ENCODE measurements around the gene CSK.
A peak's percentile ranks its signal among the peaks of the same experiment; 100 is the strongest.
"Not testable (repeated sequence)": the region's sequence is repeated elsewhere in the genome, so short reads cannot be mapped to it uniquely, and the experiment has no call there.

Gene CSK

DNA sequence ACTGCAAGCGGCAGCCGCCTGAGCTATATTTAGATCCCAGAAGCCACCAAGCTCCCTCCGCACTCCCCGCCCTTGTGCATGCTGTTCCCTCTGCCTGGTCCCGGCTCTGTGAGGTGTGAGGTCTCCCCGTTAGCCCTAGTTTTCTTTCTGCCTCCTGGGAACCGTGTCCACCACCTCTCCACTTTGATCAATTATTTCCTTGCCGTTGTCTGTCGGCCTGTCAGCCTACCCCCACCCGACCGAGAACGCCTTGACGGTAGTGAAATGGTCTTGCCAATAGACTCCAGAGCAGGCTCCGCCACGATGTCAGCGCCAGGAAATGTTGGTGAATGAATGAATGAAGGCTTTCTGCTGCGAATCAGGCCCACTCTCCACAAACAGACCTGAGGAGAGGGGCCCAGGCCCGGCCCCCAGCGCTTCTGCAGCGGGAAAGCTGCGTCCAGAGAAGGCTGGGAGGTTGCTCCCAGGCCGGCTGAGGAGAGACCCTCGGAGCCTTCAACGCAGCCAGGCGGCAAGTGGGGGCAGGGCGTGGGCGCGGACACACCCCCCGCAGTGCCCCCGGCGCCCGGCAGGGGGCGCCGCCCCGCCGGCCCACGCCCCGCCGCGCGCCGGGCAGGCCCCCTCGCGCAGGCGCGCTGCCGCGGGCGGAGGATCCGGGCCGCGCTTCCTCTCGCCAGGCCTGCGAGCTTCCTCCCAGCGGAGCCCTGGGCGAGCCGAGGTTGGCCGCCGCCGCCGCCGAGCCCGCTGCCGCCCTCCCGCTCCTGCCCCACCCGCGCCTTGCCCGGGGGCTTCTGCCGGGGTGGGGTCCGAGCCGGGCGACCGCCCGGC lies at the start of gene CSK:
TSS of gene CSK (plus strand) at position 650 of the 828 bp plus-strand sequence. CDS start 16,218 bp downstream, outside the sequence.
- no peak for DNase-seq (ENCODE audit: low read depth)

DNA sequence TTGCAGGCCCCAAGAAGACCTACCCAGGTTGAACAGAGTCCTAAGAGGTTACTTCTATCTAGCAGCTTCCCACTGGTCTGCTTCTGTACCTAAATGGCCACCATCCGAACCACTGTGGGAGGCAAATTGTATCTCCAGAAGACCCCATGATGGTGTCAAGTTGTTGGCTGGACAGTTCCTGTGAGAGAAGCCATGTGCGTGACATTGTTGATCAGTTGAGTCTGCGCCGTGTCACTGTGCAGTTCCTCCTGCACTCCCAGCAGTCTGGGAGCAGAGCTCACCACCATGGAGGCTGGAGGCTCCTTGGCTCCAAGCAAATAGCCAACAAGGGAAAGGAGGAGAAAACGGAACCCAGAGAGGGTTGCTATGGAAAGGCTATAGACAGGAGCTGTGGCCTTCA lies 49.0 kb upstream of the CSK start:
- no peak for DNase-seq (ENCODE audit: low read depth)

DNA sequence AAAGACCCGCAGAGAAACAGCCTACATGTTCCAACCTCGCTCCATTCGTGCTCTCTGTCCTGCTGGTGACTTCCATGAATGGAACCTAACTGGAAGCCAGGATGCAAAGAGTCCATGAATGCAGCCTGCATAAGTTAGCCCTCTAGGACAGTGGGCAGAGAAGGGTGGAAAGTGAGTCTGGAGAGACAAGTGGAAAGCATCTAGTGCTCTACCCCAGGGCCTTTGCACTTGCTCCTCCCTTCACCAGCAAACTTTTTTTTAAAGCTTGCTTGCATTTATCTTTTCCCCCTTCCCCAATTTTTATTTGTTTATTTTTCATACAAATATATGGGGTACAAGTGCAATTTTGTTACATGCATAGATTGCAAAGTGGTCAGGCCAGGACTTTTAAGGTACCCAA lies 48.6 kb upstream of the CSK start:
- no peak for DNase-seq (ENCODE audit: low read depth)

DNA sequence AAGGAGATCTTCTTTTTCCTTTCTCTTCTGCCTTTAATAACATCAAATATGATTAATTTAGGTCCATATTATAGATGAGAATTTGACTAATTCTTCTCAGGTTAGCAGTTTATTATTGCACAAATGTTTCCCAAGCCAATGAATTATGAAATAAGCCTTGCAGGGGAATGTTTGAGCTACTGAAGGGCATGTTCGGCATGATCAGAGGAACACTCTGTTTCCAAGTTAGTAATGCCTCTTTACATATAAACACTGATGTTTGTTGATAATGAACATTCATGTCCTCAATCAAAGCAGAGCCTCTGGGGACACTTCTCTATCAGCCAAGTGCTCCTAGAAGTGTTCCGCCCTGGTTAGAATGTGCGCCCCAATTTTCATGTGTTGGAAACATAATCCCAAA lies 46.6 kb upstream of the CSK start:
- no peak for DNase-seq (ENCODE audit: low read depth)

DNA sequence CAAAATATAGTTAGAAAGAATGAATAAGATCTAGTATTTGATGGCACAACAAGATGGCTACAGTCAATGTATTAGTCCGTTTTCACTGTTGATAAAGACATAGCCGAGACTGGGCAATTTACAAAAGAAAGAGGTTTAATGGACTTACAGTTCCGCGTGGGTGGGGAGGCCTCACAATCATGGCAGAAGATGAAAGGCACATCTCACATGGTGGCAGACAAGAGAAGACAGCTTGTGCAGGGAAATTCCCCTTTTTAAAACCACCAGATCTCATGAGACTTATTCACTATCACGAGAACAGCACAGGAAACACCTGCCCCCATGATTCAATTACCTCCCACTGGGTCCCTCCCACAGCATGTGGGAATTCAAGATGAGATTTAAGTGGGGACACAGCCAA lies 43.6 kb upstream of the CSK start:
- not testable (repeated sequence) for DNase-seq (ENCODE audit: low read depth)

DNA sequence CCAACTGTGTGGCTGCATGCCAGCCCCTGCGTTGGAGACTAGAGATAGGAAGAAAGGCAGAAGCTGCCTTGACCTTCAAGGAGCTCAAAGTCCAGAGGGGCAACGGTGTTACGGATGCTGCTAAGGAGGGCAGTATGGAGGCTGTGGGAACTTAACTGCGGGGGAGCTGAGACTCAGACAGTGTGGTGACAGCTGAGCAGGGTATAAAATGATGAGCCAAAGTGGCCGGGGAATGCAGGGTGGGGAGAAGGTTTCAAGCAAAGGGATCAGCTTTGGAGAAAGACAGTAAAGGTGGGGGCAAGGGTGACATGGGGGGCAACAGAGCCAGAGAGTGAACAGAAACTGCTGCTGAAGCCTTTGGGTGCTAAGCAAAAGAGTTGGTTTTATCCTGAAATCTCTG lies 39.5 kb upstream of the CSK start:
- no peak for DNase-seq (ENCODE audit: low read depth)

DNA sequence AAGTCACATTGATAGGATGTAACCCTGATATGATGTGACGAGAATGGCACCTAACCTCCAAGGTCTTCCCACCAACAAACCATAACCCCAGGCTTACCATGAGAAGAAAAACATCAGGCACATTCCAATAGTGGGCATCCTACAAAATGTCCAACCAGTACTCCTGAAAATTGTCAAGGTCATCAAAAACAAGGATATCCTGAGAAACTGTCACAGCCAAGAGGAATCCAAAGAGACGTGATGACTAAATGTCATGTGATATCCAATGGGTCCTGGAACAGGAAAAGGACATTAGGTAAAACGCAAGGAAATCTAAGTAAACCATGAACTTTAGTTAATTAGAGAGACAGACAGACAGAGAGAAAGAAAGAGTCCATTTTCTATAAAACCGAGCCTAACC lies 35.5 kb upstream of the CSK start:
- DNase-seq (ENCODE audit: low read depth), result no peak

DNA sequence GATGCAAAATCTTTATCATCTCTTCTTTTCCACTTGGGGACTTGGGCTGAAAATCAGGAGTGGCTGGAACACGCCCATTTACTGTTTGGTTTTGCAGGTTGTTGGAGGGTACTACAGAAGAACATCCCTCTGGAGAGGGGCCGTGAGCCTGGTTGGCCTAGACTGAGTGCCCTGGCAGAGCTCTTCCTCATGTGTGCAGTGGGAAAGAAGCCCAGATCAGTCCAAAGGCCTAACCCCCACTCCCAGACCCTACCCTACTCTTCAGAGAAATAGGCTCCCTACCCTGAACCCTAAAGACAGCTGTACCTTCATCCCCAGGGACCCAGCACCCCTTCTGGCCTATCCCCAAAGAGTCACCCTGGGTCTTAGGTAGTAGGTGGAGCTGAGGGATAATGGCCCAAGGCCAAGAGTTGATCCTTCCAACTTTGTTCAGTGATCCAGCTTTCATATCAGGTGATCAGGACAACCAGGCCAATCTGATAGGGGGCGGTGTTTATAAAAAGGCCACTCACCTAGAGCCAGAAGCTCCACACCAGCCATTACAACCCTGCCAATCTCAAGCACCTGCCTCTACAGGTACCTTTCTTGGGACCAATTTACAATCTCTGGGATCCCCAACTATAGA lies 33.4 kb upstream of the CSK start, which contains the start of gene CYP1A2:
TSS of gene CYP1A2 (plus strand) at position 524 of the 625 bp plus-strand sequence. CDS start 894 bp downstream, outside the sequence.
- DNase-seq (ENCODE audit: low read depth), result no peak

DNA sequence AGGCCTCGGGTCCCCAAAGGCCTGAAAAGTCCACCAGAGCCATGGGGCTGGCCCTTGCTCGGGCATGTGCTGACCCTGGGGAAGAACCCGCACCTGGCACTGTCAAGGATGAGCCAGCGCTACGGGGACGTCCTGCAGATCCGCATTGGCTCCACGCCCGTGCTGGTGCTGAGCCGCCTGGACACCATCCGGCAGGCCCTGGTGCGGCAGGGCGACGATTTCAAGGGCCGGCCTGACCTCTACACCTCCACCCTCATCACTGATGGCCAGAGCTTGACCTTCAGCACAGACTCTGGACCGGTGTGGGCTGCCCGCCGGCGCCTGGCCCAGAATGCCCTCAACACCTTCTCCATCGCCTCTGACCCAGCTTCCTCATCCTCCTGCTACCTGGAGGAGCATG lies 32.0 kb upstream of the CSK start:
- no peak for DNase-seq (ENCODE audit: low read depth)

DNA sequence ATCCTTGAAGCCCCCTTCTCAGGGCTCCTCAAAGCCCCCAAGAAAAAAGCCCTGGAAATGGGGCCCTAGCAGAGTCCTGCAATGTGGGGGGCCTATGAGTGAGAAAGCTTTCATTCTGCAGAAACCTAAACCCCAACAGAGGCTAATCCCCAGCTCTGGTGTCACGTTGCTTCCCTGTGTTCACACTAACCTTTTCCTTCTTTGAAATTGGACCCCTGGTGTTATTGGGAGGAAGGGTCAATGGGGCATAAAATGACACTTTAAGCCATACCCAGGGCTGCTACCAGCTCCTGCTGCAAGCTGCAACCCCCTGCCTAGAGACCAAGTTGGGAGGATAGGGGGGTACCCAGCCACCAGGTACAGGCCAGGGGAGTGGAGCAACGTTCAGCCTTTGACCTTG lies 31.1 kb upstream of the CSK start:
- DNase-seq (ENCODE audit: low read depth), result no peak

DNA sequence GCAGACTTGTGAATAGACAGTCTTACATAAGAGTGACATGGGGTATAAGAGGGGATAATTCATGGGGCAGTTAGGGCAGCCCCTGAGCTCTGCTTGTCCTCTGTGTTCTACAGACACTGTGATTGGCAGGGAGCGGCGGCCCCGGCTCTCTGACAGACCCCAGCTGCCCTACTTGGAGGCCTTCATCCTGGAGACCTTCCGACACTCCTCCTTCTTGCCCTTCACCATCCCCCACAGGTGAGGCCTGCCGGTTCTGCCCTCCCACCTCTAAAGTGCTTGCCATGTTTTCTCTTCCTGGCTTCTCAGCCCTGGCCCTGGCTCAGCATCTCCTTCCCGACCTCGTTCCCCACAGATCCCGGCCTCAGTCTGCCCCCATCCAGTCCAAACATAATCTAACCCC lies 29.9 kb upstream of the CSK start:
- DNase-seq (ENCODE audit: low read depth), result no peak

DNA sequence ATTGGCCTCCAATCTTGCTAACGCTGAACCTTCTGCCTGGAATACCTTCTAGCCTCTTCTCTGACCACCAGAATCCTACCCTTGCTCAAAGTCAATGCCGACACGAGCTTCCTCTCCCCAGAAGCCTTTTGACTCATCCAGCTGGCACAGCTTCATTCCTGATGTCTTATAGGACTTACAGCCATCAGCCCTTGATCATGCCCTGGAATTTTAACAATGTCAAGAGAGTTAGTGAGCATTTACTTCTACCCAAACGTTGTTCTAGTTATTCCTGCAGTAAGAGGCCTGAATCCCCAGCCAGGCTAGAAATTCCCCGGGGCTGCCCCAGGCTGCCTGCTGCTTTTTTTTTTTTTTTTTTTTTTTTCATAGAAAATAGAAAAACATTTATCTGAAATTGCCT lies 29.3 kb upstream of the CSK start:
- peak; percentile 25 for DNase-seq (ENCODE audit: low read depth)

DNA sequence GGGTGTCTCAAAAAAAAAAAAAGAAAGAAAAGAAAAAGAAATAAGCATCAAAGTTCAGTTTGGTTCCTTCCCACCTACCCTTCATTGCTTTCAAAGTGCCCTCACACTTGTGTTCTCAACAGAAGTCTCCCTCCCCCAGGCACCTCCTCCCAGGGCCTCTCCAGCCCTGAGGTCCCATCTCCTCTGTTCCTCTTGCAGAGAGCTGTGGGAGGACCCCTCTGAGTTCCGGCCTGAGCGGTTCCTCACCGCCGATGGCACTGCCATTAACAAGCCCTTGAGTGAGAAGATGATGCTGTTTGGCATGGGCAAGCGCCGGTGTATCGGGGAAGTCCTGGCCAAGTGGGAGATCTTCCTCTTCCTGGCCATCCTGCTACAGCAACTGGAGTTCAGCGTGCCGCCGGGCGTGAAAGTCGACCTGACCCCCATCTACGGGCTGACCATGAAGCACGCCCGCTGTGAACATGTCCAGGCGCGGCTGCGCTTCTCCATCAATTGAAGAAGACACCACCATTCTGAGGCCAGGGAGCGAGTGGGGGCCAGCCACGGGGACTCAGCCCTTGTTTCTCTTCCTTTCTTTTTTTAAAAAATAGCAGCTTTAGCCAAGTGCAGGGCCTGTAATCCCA lies 27.2 kb upstream of the CSK start:
- DNase-seq (ENCODE audit: low read depth), result no peak

DNA sequence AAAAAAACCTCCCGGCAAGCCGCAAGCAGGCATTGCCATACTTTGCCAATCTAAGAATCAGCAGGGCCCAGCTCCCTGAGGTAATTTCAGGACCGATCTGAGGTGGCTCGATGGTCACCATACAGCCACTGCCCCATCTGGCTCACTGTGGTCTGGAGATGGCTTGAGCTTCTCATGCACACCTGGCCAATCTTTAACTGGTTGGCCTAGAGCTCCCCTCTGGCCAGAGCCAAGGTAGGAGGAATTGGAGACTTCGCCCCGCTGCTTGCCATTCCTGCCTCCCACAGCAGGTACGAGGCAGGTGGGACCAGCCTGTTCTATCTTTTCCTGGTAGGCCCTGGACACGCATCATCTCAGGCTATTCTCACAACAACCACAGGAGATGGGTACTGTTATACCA lies 23.1 kb upstream of the CSK start:
- no peak for DNase-seq (ENCODE audit: low read depth)

DNA sequence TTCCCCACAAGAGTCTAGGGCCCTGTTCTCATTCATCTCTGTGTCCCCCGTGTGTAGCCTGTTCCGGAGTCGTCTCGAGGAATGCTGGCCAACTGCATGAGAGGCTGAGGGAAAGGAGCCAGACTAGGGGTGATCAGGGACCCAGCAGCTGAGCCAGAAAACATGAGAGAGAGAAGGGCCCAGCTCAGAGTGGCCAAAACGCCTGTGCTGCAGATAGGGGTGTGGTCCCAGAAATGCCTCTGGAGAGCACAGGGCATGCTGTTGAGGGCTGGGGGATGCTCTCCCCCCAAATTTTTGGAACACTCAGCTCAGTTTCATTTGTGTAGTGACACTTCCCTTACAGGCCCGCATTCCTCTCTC lies 19.1 kb upstream of the CSK start:
- no peak for DNase-seq (ENCODE audit: low read depth)

DNA sequence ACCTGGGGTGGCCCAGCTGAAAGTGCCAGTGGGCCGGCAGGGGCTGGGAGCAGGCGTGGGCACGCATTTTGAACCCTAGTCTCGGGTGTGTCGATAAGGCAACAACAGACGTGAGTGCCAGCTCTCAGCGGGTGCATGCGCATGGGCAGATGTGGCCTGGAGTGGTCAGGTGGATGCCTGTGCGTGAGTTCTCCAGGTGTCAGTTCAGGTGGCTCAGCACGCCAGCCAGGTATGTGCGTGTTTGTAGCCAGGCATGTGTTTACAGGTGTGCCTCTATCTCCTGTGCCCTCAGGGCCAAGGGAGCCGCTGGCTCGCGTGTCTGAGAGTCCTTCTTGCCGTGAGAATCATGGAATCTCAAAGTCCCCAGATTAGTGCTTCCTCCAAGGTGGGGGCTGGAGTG lies 18.5 kb upstream of the CSK start:
- no peak for DNase-seq (ENCODE audit: low read depth)

DNA sequence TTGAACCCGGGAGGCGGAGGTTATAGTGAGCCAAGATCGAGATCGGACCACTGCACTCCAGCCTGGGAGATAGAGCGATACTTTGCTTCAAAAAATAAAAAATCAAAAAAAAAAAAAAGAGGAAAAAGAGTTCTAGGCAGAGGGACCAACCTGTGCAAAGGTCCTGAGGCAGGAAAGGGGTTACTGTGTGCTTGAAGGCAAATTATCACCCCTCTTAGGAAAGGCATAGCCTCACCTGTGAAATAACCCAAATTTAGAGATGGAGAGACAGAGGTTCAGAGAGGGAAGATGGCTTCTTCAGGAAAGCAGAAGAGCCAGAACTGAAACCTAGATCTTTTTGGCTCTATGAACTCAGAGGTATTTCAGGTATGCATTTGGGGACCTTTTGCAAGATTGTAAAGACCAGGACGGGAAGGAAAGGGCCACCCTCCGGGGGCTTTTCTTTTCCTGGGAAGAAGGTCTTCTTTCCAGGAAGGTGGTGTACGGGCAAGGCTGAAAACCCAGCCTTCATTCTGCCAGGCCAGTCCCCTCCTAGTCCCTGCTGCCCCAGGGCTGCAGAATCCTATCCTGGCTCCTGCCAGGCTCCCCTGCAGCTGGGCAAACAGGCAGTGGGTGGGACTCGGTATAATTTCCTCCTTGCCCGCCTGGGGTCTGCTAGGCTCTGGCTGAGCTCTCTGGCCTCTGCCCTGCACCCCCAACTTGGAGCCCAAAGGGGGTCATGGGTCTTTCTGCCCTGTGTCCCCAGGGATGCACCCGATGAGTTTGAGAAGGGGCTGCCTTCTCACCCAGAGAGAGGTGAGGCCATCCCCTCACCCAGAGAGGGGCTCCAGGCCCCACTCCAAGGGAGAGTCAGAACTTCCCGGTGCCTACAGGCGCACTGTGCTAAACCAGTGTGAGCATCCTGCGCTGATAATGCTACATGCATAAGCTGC lies 14.4 kb upstream of the CSK start:
- DNase-seq (ENCODE audit: low read depth), result no peak

DNA sequence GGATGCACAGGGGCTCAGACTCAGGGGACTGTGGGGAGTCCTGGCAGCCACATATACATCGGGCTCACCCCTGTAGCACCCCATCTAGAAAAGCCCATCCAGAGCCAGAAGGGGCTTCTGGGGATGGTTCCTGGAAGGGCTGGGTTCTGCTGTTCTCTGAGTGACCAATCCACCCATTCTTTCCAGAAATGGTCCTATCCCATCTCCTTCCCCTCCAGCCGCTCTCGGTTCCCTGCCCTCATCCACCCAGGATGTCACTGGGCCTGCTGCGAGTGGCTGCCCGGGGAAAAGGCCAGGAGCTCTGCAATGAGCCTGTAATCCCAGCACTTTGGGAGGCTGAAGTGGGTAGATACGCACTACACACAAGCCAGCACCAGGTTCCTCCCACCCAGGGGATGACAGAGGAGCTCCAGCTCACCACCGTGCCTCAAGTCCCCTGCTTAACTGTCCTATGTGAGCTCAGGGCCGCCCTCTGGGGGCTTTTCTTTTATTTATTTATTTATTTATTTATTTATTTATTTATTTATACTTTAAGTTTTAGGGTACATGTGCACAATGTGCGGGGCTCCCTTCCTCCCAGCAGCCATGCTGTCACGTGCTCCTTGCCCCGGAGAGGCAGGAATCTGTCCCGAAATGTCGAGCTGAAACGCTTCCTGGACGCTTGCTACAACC lies 13.6 kb upstream of the CSK start:
- DNase-seq (ENCODE audit: low read depth), result no peak

DNA sequence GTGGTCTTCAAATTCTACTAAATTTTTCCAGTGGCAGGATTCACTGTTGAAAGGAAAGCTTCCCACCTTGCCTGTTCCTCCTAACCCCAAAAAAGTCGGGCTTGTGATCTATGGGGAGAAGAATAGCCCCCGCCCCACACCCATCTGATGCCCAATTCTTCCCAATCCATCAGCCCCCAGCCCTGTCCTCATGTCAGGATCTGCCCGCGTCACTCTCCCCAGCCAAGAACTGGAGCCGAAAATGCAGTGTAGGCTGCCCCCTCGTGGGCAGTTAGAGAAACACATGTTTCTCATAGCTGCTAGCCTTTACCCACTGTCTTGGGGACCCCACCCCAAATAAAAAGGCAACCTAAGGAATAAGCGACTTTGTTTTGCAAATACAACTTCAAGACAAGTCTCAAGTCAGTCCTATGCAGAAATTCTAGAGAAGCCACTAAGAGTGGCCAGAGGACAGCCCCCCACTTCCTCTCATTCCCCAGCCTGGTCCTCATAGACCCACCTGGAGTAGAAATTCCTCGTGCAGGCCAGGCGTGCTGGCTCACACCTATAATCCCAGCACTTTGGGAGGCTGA lies 13.0 kb upstream of the CSK start:
- no peak for DNase-seq (ENCODE audit: low read depth)

DNA sequence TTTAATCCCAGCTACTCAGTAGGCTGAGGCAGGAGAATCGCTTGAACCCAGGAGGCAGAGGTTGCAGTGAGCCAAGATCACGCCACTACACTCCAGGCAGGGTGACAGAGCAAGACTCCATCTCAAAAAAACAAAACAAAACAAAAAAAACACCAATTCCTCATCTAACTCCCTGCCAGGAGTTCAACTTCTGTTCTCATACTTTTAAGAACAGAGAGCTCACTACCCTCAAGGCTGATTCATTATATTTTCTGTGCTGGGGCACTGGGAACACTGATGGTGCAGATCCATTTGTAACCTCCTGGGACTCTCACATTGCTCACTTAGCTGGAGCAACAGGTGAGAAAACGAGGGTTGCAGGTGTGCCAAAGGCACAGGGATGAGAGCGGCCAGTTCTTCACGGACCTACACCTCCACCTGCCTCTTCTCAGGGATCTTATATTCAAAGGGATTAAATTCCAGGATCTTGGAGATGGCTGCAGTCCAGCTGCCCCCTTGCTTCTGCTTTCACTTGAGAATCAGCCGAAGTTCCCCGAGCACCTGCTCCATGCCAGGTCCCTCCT lies 12.3 kb upstream of the CSK start:
- no peak for DNase-seq (ENCODE audit: low read depth)

Measured in HS-5 (cell line).